CD8-positive, alpha-beta memory T cell (primary cell): ENCODE data around the gene CYP17A1. TPM values are rescaled to one million over a fixed set of nuclear protein-coding genes. Genes with fewer than 3 reads are reported as not detected.

Experiments
- CTCF ChIA-PET: fragments of 350-600 bp; sonication (Branson Sonifier 250); formaldehyde crosslinking; loops from one replicate; lab custom pipeline; 2021; ENCODE audit warnings: antibody characterized with exemption; lab: Charles Lee
- POLR2A ChIA-PET: fragments of 350-600 bp; sonication (Branson Sonifier 250); formaldehyde crosslinking; loops from one replicate; lab custom pipeline; 2021; ENCODE audit warnings: antibody characterized with exemption; lab: Charles Lee
- DNase-seq, 5 donors: peaks; one replicate each; pipeline versions ENCODE4 v3.0.0 to v3.0.0-alpha.2; 2020 to 2022; ENCODE audit warnings: mixed read lengths in 1 of 5
- H3K27ac ChIP-seq: one replicate; pipeline ENCODE4 v1.7.0; 2013; ENCODE audit warnings: low read depth, mild to moderate bottlenecking, low read length, moderate library complexity
- H3K27me3 ChIP-seq: 2 replicates; pipeline ENCODE4 v1.7.0; 2013; ENCODE audit warnings: low read length, mild to moderate bottlenecking; ENCODE audit not compliant: insufficient read depth, poor library complexity, severe bottlenecking
- H3K36me3 ChIP-seq: 2 replicates; pipeline ENCODE4 v1.7.0; 2013; ENCODE audit warnings: mild to moderate bottlenecking, low read length, moderate library complexity; ENCODE audit not compliant: insufficient read depth
- H3K4me1 ChIP-seq: 2 replicates; pipeline ENCODE4 v1.7.0; 2013; ENCODE audit warnings: mild to moderate bottlenecking, low read length, moderate library complexity; ENCODE audit not compliant: insufficient read depth
- H3K4me3 ChIP-seq: 2 replicates; pipeline ENCODE4 v1.7.0; 2013; ENCODE audit warnings: mild to moderate bottlenecking, low read length
- H3K9me3 ChIP-seq: 2 replicates; pipeline ENCODE4 v1.7.0; 2013; ENCODE audit warnings: mild to moderate bottlenecking, low read length
- H3K27ac Mint-ChIP-seq, 8 donors: one replicate each; pipeline ENCODE4 v1.8.0; 2020 to 2021; ENCODE audit warnings: mixed read lengths in 8 of 8, mild to moderate bottlenecking in 6 of 8, inconsistent platforms in 3 of 8, moderate library complexity in 3 of 8
- H3K27me3 Mint-ChIP-seq, 2 donors: one replicate each; pipeline ENCODE4 v1.8.0; 2020 to 2021; ENCODE audit warnings: mixed read lengths in 2 of 2, mild to moderate bottlenecking in 1 of 2, moderate library complexity in 1 of 2
- H3K36me3 Mint-ChIP-seq, 3 donors: one replicate each; pipeline ENCODE4 v1.8.0; 2020 to 2021; ENCODE audit warnings: mixed read lengths in 3 of 3, inconsistent platforms in 1 of 3, mild to moderate bottlenecking in 1 of 3
- H3K4me1 Mint-ChIP-seq, 3 donors: one replicate each; pipeline ENCODE4 v1.8.0; 2020 to 2021; ENCODE audit warnings: mixed read lengths in 3 of 3, inconsistent platforms in 1 of 3, mild to moderate bottlenecking in 1 of 3
- H3K4me3 Mint-ChIP-seq, 7 donors: one replicate each; pipeline ENCODE4 v1.8.0; 2020 to 2021; ENCODE audit warnings: mixed read lengths in 7 of 7, mild to moderate bottlenecking in 6 of 7, moderate library complexity in 4 of 7, inconsistent platforms in 2 of 7
- H3K9me3 Mint-ChIP-seq, 5 donors: one replicate each; pipeline ENCODE4 v1.8.0; 2020 to 2022; ENCODE audit warnings: mixed read lengths in 5 of 5, mild to moderate bottlenecking in 3 of 5, moderate library complexity in 2 of 5, inconsistent platforms in 1 of 5
- polyA plus RNA-seq: library from polyadenylated mRNA; unstranded; fragments of 300-500 nt; fragmentation: Illumina TruSeq; gene quantifications from one replicate; pipeline ENCODE4 v1.2.3, GENCODE V29; 2021
- total RNA-seq, 2 experiments: library from RNA; stranded (reverse); gene quantifications; one replicate each; pipeline ENCODE4 v1.2.3, GENCODE V29; 2021

CYP17A1 gene
- total and polyA plus RNA-seq, 3 experiments from 2014 or later: 0.13 TPM; not detected in 2

GRCh38 chr10:102799691-102800471, 37.3 kb downstream of the CYP17A1 start:
- no peaks in the 10 kb centered on the region for H3K27me3 Mint-ChIP-seq
- CTCF ChIA-PET: no interaction called here
- H3K4me3 Mint-ChIP-seq: no peak overlapping the region
- no peak for DNase-seq
- Histone ChIP-seq H3K27me3 (no peaks in the 10 kb centered on the region), H3K27ac (no peak overlapping the region), H3K36me3 (peaks cover 23% of the 10 kb centered on the region), H3K9me3 (no peaks in the 10 kb centered on the region), H3K4me1 (peaks cover 21% of the 10 kb centered on the region), H3K4me3 (no peak overlapping the region)
- peaks cover 5 to 74% (median 18%) of the 10 kb centered on the region in 3 donors for H3K36me3 Mint-ChIP-seq
- no peaks in the 10 kb centered on the region for H3K9me3 Mint-ChIP-seq
- H3K27ac Mint-ChIP-seq: peak overlapping the region in 4 of 8 donors; percentile 42 to 56 (median 44)
- POLR2A ChIA-PET: no interaction called here
- peaks cover 40 to 57% (median 48%) of the 10 kb centered on the region in 3 donors for H3K4me1 Mint-ChIP-seq

- DNase-seq: peak in 4 of 5 donors; percentile 7 to 56 (median 20)
- H3K4me3 Mint-ChIP-seq: peak overlapping the region in 4 of 7 donors; percentile 8 to 48 (median 26)
- peaks cover 23% of the 10 kb centered on the region for H3K36me3 ChIP-seq
- H3K4me1 ChIP-seq: peaks cover 21% of the 10 kb centered on the region
- H3K27me3 Mint-ChIP-seq: no peaks in the 10 kb centered on the region
- H3K9me3 ChIP-seq: no peaks in the 10 kb centered on the region
- no peak overlapping the region for H3K4me3 ChIP-seq
- ChIA-PET POLR2A (no interaction called here), CTCF (no interaction called here)
- peaks cover 0 to 61% (median 6%) of the 10 kb centered on the region in 3 donors for H3K36me3 Mint-ChIP-seq
- H3K4me1 Mint-ChIP-seq: peaks cover 38 to 64% (median 43%) of the 10 kb centered on the region in 3 donors
- no peaks in the 10 kb centered on the region for H3K27me3 ChIP-seq
- H3K9me3 Mint-ChIP-seq: no peaks in the 10 kb centered on the region
- peak overlapping the region in 7 of 8 donors; percentile 15 to 60 (median 29) for H3K27ac Mint-ChIP-seq
- H3K27ac ChIP-seq: no peak overlapping the region
Observed at GRCh38 chr10:102796407-102797176, 40.6 kb downstream of the CYP17A1 start.

- Histone ChIP-seq H3K27ac (no peak overlapping the region), H3K27me3 (no peaks in the 10 kb centered on the region), H3K9me3 (no peaks in the 10 kb centered on the region), H3K4me1 (peaks cover 21% of the 10 kb centered on the region), H3K4me3 (no peak overlapping the region), H3K36me3 (peaks cover 22% of the 10 kb centered on the region)
- Mint-ChIP-seq H3K27ac (peak overlapping the region; percentile 15 to 89 (median 58)), H3K27me3 (no peaks in the 10 kb centered on the region), H3K36me3 (peaks cover 0 to 62% (median 6%) of the 10 kb centered on the region in 3 donors), H3K9me3 (no peaks in the 10 kb centered on the region), H3K4me3 (peak overlapping the region in 3 of 7 donors; percentile 26 to 48 (median 28)), H3K4me1 (peaks cover 36 to 63% (median 39%) of the 10 kb centered on the region in 3 donors)
- ChIA-PET POLR2A (no interaction called here), CTCF (no interaction called here)
- no peak for DNase-seq
Observed at GRCh38 chr10:102795453-102796406, 41.5 kb downstream of the CYP17A1 start.

- Mint-ChIP-seq H3K4me1 (peaks cover 50 to 71% (median 59%) of the 10 kb centered on the region in 3 donors), H3K4me3 (no peak overlapping the region), H3K36me3 (peaks cover 4 to 42% (median 9%) of the 10 kb centered on the region in 3 donors), H3K27me3 (no peaks in the 10 kb centered on the region), H3K9me3 (peaks cover 0 to 2% (median 0%) of the 10 kb centered on the region in 5 donors), H3K27ac (peak overlapping the region in 2 of 8 donors; percentile 31 to 55)
- H3K27ac ChIP-seq: no peak overlapping the region
- H3K4me1 ChIP-seq: peaks cover 18% of the 10 kb centered on the region
- POLR2A ChIA-PET: interaction anchor here (0.5 to 0.6 kb wide), 2 partner anchors 31 to 89 kb away, joined by 4 to 5 read pairs; no protein-coding TSS in a partner anchor
- CTCF ChIA-PET: no interaction called here
- no peaks in the 10 kb centered on the region for H3K36me3 ChIP-seq
- no peak overlapping the region for H3K4me3 ChIP-seq
- H3K9me3 ChIP-seq: no peaks in the 10 kb centered on the region
- no peak for DNase-seq
- H3K27me3 ChIP-seq: no peaks in the 10 kb centered on the region
Observed at GRCh38 chr10:102791754-102792395, 45.3 kb downstream of the CYP17A1 start.

- ChIA-PET POLR2A (no interaction called here), CTCF (no interaction called here)
- peaks cover 55 to 71% (median 66%) of the 10 kb centered on the region in 3 donors for H3K4me1 Mint-ChIP-seq
- Histone ChIP-seq H3K36me3 (no peaks in the 10 kb centered on the region), H3K27me3 (no peaks in the 10 kb centered on the region), H3K9me3 (no peaks in the 10 kb centered on the region), H3K4me1 (peaks cover 21% of the 10 kb centered on the region), H3K4me3 (no peak overlapping the region), H3K27ac (no peak overlapping the region)
- DNase-seq: no peak
- H3K4me3 Mint-ChIP-seq: no peak overlapping the region
- H3K27me3 Mint-ChIP-seq: no peaks in the 10 kb centered on the region
- H3K9me3 Mint-ChIP-seq: peaks cover 0 to 2% (median 0%) of the 10 kb centered on the region in 5 donors
- H3K27ac Mint-ChIP-seq: peak overlapping the region in 3 of 8 donors; percentile 9 to 54 (median 53)
- H3K36me3 Mint-ChIP-seq: peaks cover 9 to 33% (median 10%) of the 10 kb centered on the region in 3 donors
Observed at GRCh38 chr10:102785818-102786217, 51.4 kb downstream of the CYP17A1 start.

- Histone ChIP-seq H3K36me3 (no peaks in the 10 kb centered on the region), H3K4me1 (peaks cover 21% of the 10 kb centered on the region), H3K27ac (no peak overlapping the region), H3K9me3 (no peaks in the 10 kb centered on the region), H3K27me3 (no peaks in the 10 kb centered on the region), H3K4me3 (no peak overlapping the region)
- ChIA-PET CTCF (no interaction called here), POLR2A (no interaction called here)
- peak overlapping the region in 2 of 7 donors; percentile 30 to 63 for H3K4me3 Mint-ChIP-seq
- DNase-seq: no peak
- H3K27me3 Mint-ChIP-seq: no peaks in the 10 kb centered on the region
- H3K27ac Mint-ChIP-seq: peak overlapping the region in 6 of 8 donors; percentile 2 to 67 (median 47)
- H3K9me3 Mint-ChIP-seq: no peaks in the 10 kb centered on the region
- peaks cover 61 to 79% (median 67%) of the 10 kb centered on the region in 3 donors for H3K4me1 Mint-ChIP-seq
- H3K36me3 Mint-ChIP-seq: peaks cover 0 to 36% (median 6%) of the 10 kb centered on the region in 3 donors
Observed at GRCh38 chr10:102783568-102783967, 53.6 kb downstream of the CYP17A1 start.
